GM19397 (cell line): Measurements from ENCODE around the gene CAMTA1.

Experiments used
- ATAC-seq: cut with Tn5 transposase; IDR thresholded peaks from one replicate; pipeline ENCODE4 v1.9.1; 2021; ENCODE audit warnings: mild to moderate bottlenecking, moderate library complexity; ENCODE audit not compliant: unreplicated experiment

Gene CAMTA1

DNA sequence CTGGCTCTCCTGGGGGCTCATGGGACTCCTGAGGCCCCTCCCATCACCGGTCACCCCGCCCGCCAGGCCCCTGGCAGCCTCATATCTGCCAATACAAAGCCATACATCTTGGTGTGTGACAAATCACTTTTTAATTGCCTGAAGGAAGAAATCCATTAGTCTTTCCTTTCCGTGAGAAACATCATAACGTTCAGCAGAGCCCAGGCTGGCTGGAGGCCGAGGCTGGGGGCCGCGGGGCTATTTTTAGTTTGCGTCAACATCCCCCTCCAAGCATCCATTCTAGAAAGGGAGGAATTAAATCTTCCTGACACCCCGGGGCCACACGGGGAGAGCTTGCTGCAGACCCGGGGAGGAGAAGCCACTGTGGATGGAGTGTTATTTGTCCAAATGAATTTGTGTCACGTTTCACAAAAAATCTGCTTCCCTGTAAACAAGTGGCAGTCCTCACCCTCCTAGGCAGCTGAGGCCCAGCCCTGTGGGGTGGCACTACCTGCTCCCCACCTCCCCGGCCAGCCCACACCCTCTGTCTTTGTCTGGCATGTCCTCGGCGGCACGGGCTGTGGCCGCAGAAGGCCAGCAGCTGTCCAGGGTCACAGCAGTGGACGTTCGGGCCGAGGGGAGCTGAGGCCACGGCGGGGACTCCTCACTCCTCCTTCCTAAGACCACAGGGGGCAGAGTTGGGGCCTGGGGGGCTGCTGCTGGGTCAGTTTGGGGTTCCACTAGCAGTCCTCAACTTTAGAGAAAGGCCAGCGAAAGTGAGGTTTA lies 749.0 kb downstream of the CAMTA1 start:
- no peak for ATAC-seq

DNA sequence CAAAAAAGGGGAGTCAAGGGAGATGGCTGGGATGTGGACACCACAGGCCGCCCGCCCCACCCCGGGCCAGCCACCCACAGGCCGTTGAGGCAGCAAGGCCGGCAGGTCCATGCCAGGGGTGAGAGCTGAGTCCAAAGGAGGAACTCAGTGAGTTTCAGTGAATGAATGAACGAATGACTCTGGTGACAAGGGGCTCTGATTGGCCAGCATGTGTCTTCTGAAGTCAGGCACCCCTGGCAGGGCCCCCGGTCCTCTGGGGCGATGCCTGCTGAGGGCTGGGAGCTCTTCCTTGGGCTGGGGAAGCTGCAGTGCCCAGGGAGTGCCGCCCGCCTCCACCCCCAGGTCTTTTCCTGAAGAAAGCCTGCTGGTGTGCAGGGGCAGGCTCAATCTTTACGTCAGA lies 749.8 kb downstream of the CAMTA1 start:
- ATAC-seq: no peak

DNA sequence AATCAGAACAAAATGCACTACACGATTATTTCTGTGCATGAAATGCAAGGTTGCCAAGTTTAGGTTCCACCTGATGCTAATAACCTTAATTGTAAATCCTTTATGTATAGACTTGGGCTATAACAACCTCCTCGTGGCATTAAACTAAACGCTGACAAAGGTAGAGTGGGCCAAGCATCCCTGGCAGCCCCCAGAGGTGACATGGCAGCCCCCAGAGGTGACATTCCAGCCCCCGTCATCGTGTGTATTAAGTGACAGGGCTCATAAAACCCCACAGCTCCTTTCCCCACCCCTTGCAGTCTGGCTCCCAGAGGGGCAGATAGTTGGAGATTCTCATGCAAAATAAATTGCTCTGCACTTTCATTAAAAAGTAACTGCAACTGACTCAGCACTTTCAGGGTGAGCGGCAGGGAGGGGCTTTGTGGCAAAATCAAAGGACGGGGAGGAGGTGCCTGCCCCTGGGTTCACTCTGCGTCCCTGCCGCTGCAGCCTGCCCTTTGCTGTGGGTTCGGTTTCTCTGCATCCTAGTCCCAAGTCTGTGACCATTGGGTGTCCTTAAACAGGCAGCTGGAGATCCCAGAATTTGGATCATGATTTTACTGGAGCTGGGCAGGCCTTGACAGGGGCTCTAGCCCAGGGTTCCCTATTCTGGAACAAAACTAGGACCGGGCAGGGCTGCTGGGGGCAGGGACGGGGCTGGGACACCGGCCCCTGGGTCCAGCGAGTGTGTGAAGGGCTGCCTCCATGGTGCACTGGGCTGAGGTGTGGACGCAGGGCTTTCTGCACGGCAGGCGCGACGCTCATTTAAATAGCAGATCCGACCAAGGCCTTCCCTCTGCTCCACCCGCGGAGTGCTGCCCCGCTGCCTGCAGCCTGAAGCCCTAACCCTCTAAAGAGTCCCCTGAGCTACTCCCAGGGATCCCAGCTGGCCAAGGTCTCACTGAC lies 751.0 kb downstream of the CAMTA1 start:
- no peak for ATAC-seq

DNA sequence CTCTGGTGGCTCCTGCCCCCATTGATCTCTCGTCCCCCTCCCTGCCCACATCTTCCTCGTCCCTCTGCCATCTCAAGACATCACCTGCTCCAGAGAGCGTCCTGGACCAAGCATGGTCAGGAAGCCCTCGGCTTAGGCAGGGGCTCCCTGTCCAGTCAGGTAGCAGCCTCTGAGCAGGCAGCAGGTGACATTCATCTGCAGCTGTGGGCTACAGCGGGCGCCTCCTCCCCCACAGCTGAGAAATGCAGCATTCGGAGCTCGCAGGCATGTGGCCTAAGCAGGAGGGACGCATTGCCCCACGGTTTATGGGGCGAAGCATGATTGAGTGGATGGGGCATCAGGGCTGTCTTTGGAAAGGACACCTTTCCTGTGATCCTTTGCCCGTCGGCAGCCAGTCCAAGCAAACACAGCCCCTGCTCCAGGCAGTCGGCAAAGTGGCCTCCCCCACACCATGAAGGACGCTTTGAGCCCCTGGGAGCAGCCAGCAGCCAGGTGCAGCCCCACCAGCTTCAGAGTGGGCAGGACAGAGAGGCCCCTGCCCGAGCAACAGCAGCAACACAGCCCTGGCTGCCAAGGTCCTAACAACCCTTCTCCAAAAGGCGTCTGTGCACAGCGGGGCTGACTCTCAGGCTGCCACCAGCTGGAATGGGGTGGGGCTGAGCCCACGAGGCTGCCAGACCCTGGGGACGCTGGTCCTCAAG lies 751.8 kb downstream of the CAMTA1 start:
- ATAC-seq: no peak

DNA sequence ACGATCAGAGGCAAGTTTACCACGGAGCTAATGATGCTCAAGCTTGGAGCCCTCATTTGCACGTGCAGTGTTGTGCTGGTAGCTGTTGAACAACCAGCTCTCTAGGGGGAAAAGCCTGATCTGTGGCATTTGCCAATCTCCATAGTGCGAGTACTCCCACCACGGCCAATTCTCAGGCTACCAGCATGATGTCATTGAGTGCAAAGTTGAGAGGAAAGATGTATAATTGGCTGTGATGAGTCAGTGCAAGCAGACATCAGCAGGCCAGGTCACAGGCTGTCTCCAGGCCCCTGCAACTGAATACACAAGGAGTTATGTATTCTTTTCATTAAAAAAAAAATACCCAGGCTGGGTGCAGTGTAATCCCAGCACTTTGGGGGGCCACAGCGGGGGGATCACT lies 752.8 kb downstream of the CAMTA1 start:
- ATAC-seq: no peak

DNA sequence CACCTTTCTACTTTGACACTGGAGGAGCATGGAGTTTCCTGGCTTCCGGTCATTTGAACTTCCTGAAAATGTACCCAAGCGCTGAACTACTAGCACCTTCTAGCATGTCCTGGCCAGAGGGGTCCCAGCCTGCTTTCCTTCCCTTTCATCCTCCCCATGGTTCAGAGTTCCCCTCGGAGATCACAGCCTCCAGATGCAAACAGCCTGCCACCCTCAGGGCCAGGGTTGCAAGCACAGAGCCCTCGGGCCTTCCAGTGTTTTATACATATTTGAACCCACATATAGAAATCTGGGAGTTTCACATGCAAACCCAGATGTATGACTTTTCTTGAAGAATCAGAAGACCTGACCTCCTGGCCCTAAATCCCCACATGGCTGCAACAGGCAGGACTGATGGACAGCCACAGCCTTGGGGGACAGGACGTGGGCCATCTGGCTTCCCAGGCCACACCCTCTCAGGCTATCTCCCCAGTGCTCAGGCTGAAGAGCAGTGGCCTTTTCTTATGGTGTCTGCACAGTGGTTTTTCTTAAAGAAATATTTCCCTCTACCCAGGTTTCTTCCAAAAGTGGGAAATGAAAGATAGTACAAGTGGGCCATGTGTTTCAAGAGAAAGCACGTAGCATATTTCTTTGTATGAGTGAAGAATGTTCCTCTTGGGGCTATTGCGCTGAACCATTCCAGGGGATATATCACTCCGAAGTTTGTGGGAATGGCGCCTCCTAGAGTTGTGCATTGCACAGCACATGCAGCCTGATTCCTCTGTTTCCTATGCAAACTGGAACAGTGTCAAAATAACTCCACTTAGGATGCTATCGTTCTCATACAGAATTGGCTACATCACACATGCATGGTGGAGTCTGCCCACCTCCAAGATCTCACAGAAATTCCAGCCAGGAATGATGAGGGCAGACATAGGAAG lies 753.9 kb downstream of the CAMTA1 start:
- ATAC-seq: no peak

DNA sequence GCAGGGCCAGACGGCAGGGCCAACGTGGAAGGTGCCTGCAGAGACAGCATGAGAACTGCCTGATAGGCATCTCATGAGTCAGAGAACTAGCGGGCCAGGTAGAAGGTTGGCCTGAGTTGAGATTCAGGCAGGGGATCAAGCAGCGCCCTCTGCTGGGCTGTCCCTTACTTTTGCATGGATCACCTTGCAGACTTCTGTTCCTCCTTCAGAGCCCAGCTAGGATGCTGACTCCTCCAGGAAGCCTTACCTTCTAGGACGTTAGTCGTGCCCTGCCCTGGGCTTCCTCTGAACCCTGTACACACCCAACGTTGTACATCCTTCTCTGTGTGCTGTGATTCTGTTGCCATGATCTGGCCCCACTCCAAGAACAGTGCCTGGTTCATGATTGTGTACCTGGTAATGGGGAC lies 754.5 kb downstream of the CAMTA1 start:
- ATAC-seq: no peak

DNA sequence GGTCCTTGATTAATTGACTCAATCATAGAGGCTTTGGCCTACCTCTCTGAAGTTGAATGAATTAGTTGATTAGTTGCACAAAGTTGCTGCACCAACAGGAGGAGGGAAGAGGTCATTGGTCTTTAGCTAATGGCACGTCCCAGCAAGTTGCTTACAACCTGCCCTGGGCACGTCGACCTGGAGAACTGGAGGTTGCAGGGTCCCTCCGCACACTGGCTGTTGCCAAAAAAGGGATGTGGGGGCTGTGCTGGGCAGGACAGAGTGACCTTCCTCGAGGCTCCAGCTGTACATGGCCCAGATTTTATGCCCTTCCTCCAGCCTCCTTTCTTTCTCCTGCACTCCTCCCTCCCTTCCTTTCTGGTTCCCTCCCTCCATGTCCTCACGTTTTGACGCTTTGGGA lies 755.6 kb downstream of the CAMTA1 start:
- no peak for ATAC-seq

DNA sequence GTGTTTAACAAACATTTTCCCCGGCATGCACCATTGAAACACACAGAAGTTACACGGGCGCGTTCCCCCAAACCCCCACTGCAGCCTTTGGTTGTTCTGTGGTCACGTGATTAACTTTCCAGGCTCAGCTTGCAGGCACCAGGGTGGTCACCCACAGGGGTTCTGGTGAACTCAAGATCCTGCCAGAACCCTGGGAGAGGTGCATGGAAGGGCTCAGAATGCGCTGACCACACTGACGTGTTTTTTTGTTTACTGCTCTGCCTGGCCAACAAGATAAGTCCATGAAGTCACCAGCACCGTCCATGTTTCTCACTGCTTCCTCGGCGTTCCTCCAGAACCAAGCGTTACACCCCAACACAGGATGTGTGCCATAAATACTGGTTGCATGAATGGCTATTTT lies 756.4 kb downstream of the CAMTA1 start:
- ATAC-seq: no peak

DNA sequence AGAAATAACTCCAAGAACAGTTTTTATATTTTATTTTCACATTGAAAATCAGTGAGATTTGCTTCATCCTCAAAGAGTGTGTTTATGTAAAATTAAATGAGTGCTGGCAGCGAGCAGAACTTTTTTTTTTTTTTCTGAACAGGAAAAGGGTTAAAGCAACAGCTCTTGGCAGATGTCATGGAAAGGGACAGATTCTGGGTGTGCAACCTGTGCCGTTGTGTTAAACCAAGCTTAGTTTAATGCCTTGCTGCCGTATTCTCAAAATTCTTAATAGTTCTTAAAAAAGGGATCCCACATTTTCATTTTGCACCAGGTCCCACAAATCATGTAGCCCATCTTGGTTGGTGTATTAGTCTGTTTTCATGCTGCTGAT lies 758.5 kb downstream of the CAMTA1 start:
- no peak for ATAC-seq

DNA sequence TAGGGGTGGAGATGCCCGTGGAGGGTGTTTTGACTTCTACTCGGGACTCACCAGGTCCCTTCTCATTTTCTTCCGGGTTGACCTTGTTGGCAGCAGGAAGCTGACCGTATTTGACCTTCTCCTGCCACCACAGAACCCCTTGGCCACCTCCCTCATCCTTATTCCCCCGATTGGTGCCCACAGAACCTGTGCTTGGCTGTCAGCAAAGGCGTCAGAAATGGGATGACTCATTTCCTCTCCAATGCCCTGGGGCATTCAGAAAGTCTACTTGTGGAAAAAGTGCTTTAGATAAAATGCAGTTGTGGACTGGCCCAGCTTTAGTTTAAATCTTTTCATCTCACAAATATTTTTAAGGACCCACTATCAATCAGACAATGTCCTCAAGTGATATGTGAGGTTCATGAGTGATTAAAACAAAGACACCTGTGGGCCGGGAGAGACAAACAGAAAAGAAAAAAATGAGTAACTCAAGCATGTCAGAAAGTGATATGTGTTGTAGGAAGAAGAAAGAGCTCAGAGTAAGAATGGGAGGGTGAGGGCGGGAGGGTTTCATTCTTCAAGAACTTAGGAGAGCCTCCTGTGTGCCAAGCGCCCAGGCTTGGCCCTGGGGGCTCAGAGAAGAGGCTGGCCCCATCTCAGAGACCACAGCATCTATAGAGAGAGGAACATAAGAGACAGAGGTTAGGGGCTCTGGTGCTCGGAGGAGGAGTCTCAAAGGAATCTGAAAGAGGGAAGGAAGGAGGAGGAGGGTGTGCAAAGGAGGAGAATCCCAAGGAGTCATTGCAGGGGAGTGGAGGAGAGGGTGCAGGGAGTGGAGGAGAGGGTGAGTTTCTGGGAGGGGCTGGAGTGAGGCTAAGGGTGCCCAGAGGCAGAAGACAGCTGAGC lies 764.3 kb downstream of the CAMTA1 start:
- no peak for ATAC-seq

DNA sequence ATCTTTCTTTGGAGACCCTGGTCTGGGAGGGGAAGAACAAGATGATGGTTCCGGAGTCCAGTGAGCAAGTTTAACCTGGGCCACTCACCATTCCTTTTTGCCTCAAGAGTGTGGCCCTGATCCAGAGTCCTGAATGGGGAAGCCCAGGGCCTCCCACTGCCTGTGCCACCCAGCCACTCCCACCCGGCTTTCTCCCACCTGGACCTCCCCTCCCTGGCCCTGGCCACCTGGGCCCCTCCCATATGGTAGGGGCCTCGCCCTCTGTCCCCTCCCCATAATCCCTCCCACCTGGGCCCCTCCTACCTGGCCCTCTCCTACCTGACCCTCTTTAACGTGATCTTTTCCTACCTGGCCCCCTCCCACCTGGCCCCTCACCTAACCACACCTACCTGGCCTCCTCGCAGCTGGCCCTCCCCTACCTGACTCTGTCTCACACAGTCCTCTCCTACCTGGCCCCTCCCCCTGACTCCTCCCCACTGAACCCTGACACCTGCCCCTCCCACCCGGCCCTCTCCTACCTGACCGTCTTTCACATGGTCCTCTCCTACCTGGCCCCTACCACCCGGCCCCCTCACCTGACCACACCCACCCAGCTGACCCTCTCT lies 765.1 kb downstream of the CAMTA1 start:
- no peak for ATAC-seq

DNA sequence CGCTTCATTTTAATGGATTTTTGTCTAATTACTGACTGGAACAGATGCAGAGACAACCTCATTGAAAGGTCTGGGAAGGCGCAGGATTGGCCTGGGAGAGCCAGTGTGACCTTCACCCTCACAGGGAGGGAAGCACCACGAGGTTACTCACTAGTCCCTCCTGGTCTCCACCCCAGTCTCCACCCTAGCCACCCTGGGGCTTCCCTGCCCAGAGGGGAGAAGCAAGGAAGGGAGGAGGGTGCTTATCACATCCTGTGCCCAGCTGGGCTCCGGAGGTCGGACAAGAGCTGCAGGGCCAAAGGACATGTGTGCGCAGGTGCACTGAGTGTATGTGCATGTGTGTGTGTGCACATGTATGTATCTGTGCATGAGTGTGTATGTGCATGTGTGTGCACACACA lies 765.7 kb downstream of the CAMTA1 start:
- no peak for ATAC-seq

DNA sequence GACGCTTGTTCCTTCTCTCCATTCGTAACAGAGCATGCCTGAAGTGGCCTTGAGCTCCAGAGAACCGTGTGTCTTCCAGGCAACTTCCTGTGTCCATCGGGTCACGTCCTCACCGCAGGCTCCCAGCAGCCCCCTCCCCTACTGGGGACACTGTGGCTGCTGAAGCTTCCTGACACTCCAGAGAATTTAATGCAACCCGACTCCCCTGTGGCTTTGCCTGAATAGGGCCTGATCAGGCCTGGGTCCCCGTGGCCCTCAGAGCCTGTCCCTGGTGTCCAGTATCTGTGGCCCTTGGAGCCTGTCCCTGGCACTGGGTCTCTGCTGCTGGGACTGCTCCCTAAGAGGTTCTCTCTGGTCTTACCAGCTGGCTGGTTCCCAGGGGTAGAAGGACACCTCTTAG lies 766.2 kb downstream of the CAMTA1 start:
- ATAC-seq: no peak

DNA sequence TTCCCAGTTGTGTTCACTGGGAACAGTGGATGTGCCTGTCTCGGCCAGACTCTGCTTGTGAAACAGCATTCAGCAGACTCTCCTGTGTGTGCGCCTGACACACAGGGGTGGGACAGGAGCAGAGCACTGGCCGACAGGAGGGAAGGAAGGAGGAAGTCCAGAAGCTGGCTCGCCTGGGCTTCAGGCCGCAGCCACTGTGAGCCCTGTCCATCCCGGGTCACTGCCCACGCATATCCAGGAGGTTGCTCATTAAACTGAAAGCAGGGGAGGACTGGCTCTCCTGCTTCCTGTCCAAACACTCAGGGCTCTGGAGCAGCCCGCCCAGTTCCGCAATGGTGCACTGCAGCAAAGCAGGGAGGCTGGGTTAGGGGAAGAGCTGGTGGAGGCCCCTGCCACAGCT lies 767.1 kb downstream of the CAMTA1 start:
- no peak for ATAC-seq

DNA sequence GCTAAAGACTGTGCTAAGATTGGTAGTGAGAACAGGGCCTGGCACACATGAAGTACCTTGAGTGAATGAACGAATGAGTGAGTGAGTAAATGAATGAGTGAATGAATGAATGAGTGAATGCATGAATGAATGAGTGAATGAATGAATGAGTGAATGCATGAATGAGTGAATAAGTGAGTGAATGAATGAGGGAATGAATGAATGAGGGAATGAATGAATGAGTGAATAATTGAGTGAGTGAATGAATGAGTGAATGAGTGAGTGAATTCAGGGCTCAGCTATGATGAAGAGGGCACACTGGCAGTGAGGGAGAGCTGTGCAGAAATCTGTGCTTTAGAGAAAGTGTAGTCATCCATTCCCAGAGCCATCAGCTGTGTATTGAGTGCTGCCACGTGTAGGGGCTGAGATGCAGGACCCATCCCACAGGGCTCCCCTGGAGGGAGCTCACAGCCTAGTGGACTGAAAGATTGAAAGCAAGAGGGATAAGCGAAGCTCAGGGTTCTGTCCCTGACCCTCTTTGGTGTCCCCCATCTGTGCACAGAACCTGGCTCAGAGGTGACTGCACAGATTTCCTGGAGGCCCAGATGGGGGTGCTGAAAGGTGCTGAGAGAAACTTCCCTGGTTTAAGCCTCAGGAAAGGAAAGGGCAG lies 767.9 kb downstream of the CAMTA1 start:
- no peak for ATAC-seq

DNA sequence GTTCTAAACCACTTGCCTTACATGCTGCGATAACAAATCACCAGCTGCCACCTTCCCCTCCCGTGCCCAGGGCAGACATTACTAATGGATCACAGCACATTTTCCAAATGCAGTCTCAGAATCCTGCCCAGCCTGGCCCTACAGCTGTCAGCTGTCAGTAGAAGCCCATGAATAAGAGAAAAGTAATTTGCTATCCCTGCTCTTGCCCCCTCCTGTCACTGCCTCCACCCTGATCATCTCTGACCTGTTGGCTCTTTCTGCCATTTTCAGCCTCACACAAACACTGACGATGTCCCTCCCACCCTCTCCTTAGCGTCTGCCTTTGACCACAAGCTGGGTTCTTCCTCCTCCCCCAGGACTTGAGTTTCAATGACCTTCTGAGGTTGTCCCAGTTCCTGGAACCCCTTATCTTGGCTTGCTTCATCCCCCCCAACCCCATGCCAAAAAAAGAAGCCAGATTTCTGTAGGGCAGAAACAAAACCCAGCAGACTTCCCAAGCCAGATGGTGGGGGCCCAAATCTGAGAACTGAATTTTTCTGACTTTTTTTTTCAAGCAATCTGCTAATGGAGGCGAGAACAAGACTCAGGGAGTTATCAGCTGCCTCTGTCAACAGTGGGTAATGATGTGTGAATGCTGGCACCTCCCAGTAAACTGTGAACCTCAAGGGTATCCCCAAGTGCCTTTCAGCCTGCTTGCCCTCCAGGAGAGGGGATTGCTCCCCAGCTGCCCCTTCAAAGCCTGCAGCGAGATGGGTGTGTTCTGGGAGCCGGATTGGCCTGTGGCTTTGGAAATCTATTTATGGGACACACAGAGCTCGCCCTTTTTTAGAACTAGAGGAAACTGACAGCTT lies 769.4 kb downstream of the CAMTA1 start:
- ATAC-seq: no peak
